GM19455 (cell line): ENCODE results near the gene BCR.

Experiments used
- ATAC-seq: cut with Tn5 transposase; IDR thresholded peaks from one replicate; pipeline ENCODE4 v1.9.1; 2021; ENCODE audit not compliant: unreplicated experiment

Gene BCR

GRCh38 chr22:23175817-23176644 lies 4.3 kb upstream of the BCR start:
- no peak for ATAC-seq

GRCh38 chr22:23176645-23177027 lies 3.7 kb upstream of the BCR start:
- no peak for ATAC-seq

- no peak for ATAC-seq
These were observed 3.1 kb upstream of the BCR start for GRCh38 chr22:23177197-23177596.

GRCh38 chr22:23178512-23179254 lies 1.6 kb upstream of the BCR start:
- no peak for ATAC-seq

GRCh38 chr22:23179381-23180299 lies 669 bp upstream of the BCR start:
- no peak for ATAC-seq

GRCh38 chr22:23180893-23181720 lies 798 bp downstream of the BCR start:
- no peak for ATAC-seq

- no peak for ATAC-seq
These were observed 1.5 kb downstream of the BCR start for GRCh38 chr22:23181721-23182308.

GRCh38 chr22:23182309-23183060 lies 2.2 kb downstream of the BCR start:
- no peak for ATAC-seq

GRCh38 chr22:23183061-23183698 lies 2.9 kb downstream of the BCR start:
- no peak for ATAC-seq

- no peak for ATAC-seq
These were observed 3.9 kb downstream of the BCR start for GRCh38 chr22:23184100-23184763.

- no peak for ATAC-seq
These were observed 4.4 kb downstream of the BCR start for GRCh38 chr22:23184764-23185113.

GRCh38 chr22:23187211-23187610 lies 6.9 kb downstream of the BCR start:
- ATAC-seq, result no peak

GRCh38 chr22:23187871-23188700 lies 7.8 kb downstream of the BCR start:
- no peak for ATAC-seq

- no peak for ATAC-seq
These were observed 10.2 kb downstream of the BCR start for GRCh38 chr22:23190526-23190925.

- ATAC-seq, result no peak
These were observed 11.8 kb downstream of the BCR start for GRCh38 chr22:23192133-23192532.

- ATAC-seq, result no peak
These were observed 12.2 kb downstream of the BCR start for GRCh38 chr22:23192558-23192957.

- ATAC-seq, result no peak
These were observed 13.0 kb downstream of the BCR start for GRCh38 chr22:23193196-23193827.
